GM12878 (cell line): Measurements from ENCODE around the gene IL31. TPM values are rescaled to one million over a fixed set of nuclear protein-coding genes. Genes with fewer than 3 reads are reported as not detected.

Experiments
- BRCA1 ChIP-seq: IDR thresholded peaks from 2 replicates; pipeline ENCODE4 v1.6.1; 2011; ENCODE audit warnings: low read depth, low read length, improper control_type of control experiment
- E2F8 ChIP-seq: fragments of 450-650 bp; IDR thresholded peaks from 2 replicates; pipeline ENCODE4 v1.6.1; 2018; ENCODE audit warnings: mild to moderate bottlenecking, low read depth, moderate library complexity; ENCODE audit not compliant: partially characterized antibody
- FOXK2 ChIP-seq: fragments of 450-650 bp; IDR thresholded peaks from 2 replicates; pipeline ENCODE4 v1.6.1; 2017; ENCODE audit warnings: mild to moderate bottlenecking, moderate library complexity
- IKZF2 ChIP-seq, 2 experiments: fragments of 450-650 bp; IDR thresholded peaks; 2 replicates each; pipeline ENCODE4 v1.6.1; 2017; ENCODE audit warnings: mild to moderate bottlenecking in 2 of 2, moderate library complexity in 2 of 2
- JUNB ChIP-seq: IDR thresholded peaks from 2 replicates; pipeline ENCODE4 v1.6.1; 2016; ENCODE audit warnings: antibody characterized with exemption, mild to moderate bottlenecking
- KDM1A ChIP-seq: fragments of 200-600 bp; sonication (generic); IDR thresholded peaks from 2 replicates; pipeline ENCODE4 v1.6.1; 2016; ENCODE audit warnings: borderline replicate concordance
- MXI1 ChIP-seq: fragments of 150-350 bp; IDR thresholded peaks from 2 replicates; pipeline ENCODE4 v1.6.1; 2011; ENCODE audit warnings: low read depth, mild to moderate bottlenecking, inconsistent platforms, low read length, improper control_type of control experiment
- STAT1 ChIP-seq: fragments of 450-650 bp; conservative IDR thresholded peaks from 2 replicates; pipeline ENCODE4 v1.6.1; 2014; ENCODE audit warnings: antibody characterized with exemption, mild to moderate bottlenecking
- SUZ12 ChIP-seq: fragments of 200-600 bp; sonication (generic); IDR thresholded peaks from one replicate; pipeline ENCODE4 v1.6.1; 2018; ENCODE audit warnings: antibody characterized with exemption, mild to moderate bottlenecking; ENCODE audit not compliant: unreplicated experiment
- ZBTB40 ChIP-seq: fragments of 450-650 bp; IDR thresholded peaks from 2 replicates; pipeline ENCODE4 v1.6.1; 2016; ENCODE audit warnings: mild to moderate bottlenecking, moderate library complexity, borderline replicate concordance
- ZNF622 ChIP-seq: fragments of 450-650 bp; IDR thresholded peaks from 2 replicates; pipeline ENCODE4 v1.6.1; 2017; ENCODE audit warnings: mild to moderate bottlenecking, inconsistent platforms
- ZSCAN29 ChIP-seq: fragments of 450-650 bp; IDR thresholded peaks from 2 replicates; pipeline ENCODE4 v1.6.1; 2017; ENCODE audit warnings: mild to moderate bottlenecking, moderate library complexity
- ZZZ3 ChIP-seq: IDR thresholded peaks from 2 replicates; pipeline ENCODE4 v1.6.1; 2011; ENCODE audit warnings: low read depth; ENCODE audit not compliant: control insufficient read depth, insufficient read length
- polyA plus RNA-seq, 11 experiments: library from polyadenylated mRNA; depleted of rRNA in 4 of 11; unstranded in 6 of 11; stranded (reverse) in 5 of 11; fragments of >200 nt; fragmentation: Nextera tagmentation in 4 of 11; fragmentation: Illumina TruSeq in 1 of 11; extraction: Ambion mirVana in 4 of 11; extraction: Trizol in 1 of 11; gene quantifications; 1 replicate in 1 of 11; 2 replicates in 10 of 11; pipeline versions ENCODE4 v1.2.1 to v1.2.3, GENCODE V29; 2011 to 2016; ENCODE audit warnings: inconsistent platforms in 2 of 11, missing spikeins in 2 of 11, low read depth in 1 of 11
- total RNA-seq, 4 experiments: library from RNA; depleted of rRNA in 3 of 4; stranded (reverse); fragments of >200 nt in 3 of 4; fragmentation: Illumina TruSeq in 1 of 4; extraction: Trizol in 1 of 4; gene quantifications; 2 replicates each; pipeline versions ENCODE4 v1.2.1 to v1.2.3, GENCODE V29; 2013 to 2021
- TF ChIP-seq, protein P1 (sequence below): fragments of 450-650 bp; formaldehyde crosslinking; IDR thresholded peaks from 2 replicates; pipeline ENCODE4 v1.4.0; 2022; ENCODE audit warnings: mild to moderate bottlenecking, moderate library complexity
- TF ChIP-seq, protein P2 (sequence below): IDR thresholded peaks from 2 replicates; pipeline ENCODE4 v1.6.1; 2011; ENCODE audit warnings: borderline replicate concordance, low read depth, mild to moderate bottlenecking, moderate library complexity, mixed read lengths, low read length; ENCODE audit not compliant: insufficient read depth; ENCODE audit errors: extremely low read length

IL31 gene
- total and polyA plus RNA-seq, 10 of the 15 experiments (the other 5 are each of a cell fraction or from before 2014, with no cell fraction given) = not detected

GRCh38 chr12:122166422-122167349, 7.3 kb downstream of the IL31 start (continued):
- TF ChIP-seq ZNF622 (no peak), ZZZ3 (no peak), FOXK2 (no peak), KDM1A (no peak), JUNB (peak; percentile 92), BRCA1 (no peak), ZSCAN29 (no peak), IKZF2 (IDR thresholded peaks at IDR 0.05) (peak; percentile 78 to 82), STAT1 (no peak), MXI1 (no peak), SUZ12 (no peak), E2F8 (no peak), ZBTB40 (no peak)
- TF ChIP-seq, protein P1, sequence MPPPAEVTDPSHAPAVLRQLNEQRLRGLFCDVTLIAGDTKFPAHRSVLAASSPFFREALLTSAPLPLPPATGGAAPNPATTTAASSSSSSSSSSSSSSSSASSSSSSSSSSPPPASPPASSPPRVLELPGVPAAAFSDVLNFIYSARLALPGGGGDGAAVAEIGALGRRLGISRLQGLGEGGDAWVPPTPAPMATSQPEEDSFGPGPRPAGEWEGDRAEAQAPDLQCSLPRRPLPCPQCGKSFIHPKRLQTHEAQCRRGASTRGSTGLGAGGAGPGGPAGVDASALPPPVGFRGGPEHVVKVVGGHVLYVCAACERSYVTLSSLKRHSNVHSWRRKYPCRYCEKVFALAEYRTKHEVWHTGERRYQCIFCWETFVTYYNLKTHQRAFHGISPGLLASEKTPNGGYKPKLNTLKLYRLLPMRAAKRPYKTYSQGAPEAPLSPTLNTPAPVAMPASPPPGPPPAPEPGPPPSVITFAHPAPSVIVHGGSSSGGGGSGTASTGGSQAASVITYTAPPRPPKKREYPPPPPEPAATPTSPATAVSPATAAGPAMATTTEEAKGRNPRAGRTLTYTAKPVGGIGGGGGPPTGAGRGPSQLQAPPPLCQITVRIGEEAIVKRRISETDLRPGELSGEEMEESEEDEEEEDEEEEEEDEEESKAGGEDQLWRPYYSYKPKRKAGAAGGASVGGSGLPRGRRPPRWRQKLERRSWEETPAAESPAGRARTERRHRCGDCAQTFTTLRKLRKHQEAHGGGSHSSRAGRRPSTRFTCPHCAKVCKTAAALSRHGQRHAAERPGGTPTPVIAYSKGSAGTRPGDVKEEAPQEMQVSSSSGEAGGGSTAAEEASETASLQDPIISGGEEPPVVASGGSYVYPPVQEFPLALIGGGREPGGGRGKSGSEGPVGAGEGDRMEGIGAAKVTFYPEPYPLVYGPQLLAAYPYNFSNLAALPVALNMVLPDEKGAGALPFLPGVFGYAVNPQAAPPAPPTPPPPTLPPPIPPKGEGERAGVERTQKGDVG (CRISPR knock-in tag) = no peak
- TF ChIP-seq, protein P2, sequence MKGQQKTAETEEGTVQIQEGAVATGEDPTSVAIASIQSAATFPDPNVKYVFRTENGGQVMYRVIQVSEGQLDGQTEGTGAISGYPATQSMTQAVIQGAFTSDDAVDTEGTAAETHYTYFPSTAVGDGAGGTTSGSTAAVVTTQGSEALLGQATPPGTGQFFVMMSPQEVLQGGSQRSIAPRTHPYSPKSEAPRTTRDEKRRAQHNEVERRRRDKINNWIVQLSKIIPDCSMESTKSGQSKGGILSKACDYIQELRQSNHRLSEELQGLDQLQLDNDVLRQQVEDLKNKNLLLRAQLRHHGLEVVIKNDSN = no peak
